Measurements from ENCODE around the gene CDH12.

GRCh38 chr5:21792748-21793147 lies 1060.4 kb downstream of the CDH12 start:
- no peak for TF ChIP-seq CTCF (IDR thresholded peaks at IDR 0.05; ENCODE audit: insufficient read depth, low read length)
- no peak for TF ChIP-seq REST (IDR thresholded peaks at IDR 0.05; ENCODE audit: insufficient replicate concordance, low read depth)
- no peak for TF ChIP-seq POLR2AphosphoS5 (IDR thresholded peaks at IDR 0.05; ENCODE audit: low read depth)
